GM11168 (cell line): ENCODE measurements around the gene CCDC80.

Source experiments
- in situ Hi-C: fragments of 300-500 bp; cut with MboI; formaldehyde crosslinking; loops from one replicate; pipeline ENCODE4 v1.12.0; 2022; ENCODE audit warnings: low sequenced_read_pairs; ENCODE audit not compliant: unreplicated experiment

CCDC80 gene

GRCh38 chr3:112560721-112561483 lies 80.0 kb downstream of the CCDC80 start:
- in situ Hi-C loops, result no loop called here

GRCh38 chr3:112560307-112560706 lies 80.6 kb downstream of the CCDC80 start:
- in situ Hi-C loops, result no loop called here

DNA sequence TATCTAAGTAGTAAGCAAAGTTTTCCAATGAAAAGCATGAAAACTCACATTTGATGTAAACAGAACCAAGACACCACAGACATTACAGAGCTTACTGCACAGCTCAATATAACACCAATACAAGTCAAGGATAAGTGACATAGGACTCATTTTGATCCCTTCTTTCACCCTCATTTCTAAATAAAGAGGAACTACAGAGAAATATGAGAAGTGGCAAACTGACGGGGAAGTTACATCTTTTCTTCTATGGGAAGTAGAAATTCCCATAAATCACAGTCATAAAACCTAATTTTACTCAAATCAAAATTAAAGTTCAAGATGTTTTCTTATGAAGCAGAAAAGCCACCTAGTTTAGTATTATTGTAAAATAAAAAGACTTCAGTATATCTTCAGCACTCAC lies 83.0 kb downstream of the CCDC80 start:
- in situ Hi-C loops, result no loop called here

DNA sequence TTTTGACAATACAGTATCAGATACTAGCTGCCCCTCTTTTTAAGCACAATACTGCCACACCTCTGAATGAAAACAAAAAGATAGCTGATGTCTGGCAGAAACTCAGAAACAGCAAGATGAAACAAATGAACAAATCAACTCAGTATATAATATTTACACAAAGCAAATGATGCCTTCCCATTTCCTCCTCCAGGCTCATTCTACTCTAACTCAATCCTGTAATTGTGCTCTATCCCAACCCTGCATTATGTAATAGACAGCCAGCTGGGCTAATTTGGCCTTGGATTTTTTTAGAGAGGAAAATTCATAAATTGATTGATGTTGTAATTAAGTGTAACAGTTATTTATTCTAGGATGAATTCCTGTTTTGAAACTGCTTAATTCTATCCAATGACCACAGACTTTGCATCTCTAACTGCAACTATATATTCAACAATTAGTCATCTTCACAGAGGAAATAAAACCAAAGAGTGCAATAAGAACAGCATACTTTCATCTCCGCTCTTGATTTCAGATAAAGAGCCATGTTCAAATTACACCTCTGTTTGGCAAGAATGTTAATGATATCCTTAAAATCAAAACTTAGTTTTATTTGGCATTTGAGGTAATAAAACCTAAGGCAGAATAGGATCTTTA lies 85.3 kb downstream of the CCDC80 start:
- in situ Hi-C loops, result no loop called here

- in situ Hi-C loops, result no loop called here
Measured at GRCh38 chr3:112550859-112551258, 90.1 kb downstream of the CCDC80 start.
